Heart right ventricle (tissue), 16 donors: Measurements from ENCODE around the gene NAA10. TPM values are rescaled to one million over a fixed set of nuclear protein-coding genes. Genes with fewer than 3 reads are reported as not detected.
A peak's percentile ranks its signal among the peaks of the same experiment; 100 is the strongest.

ENCODE experiments used
- ATAC-seq, 8 donors: fragments of 200-7000 bp; cut with Tn5 transposase; one replicate each; pipeline ENCODE4 v1.9.1; 2020; ENCODE audit warnings: mild to moderate bottlenecking in 8 of 8, moderate library complexity in 8 of 8, moderate number of reproducible peaks in 1 of 8
- DNase-seq, 2 donors: peaks; one replicate each; pipeline ENCODE4 v3.0.0-alpha.2; 2020
- H3K27ac ChIP-seq, 10 donors: fragments of 200-600 bp; sonication (generic) in 2 of 10; one replicate each; pipeline versions ENCODE4 v1.5.0 to v1.8.0; 2020 to 2022; ENCODE audit warnings: mild to moderate bottlenecking in 3 of 10
- H3K27me3 ChIP-seq, 7 donors: fragments of 200-600 bp; one replicate each; pipeline ENCODE4 v1.8.0; 2021 to 2022; ENCODE audit warnings: mild to moderate bottlenecking in 2 of 7
- H3K36me3 ChIP-seq, 9 donors: fragments of 200-600 bp; sonication (generic) in 1 of 9; one replicate each; pipeline versions ENCODE4 v1.5.0 to v1.8.0; 2020 to 2022; ENCODE audit warnings: mild to moderate bottlenecking in 2 of 9
- H3K4me1 ChIP-seq, 9 donors: fragments of 200-600 bp; sonication (generic) in 1 of 9; one replicate each; pipeline versions ENCODE4 v1.5.0 to v1.8.0; 2020 to 2022; ENCODE audit warnings: mild to moderate bottlenecking in 4 of 9
- H3K4me3 ChIP-seq, 10 donors: fragments of 200-600 bp; sonication (generic) in 2 of 10; one replicate each; pipeline versions ENCODE4 v1.5.0 to v1.8.0; 2020 to 2022; ENCODE audit warnings: mild to moderate bottlenecking in 7 of 10, moderate library complexity in 2 of 10
- H3K9me3 ChIP-seq, 11 donors: fragments of 200-600 bp in 10 of 11; sonication (generic) in 2 of 11; one replicate each; pipeline versions ENCODE4 v1.5.0 to v1.8.0; 2013 to 2022; ENCODE audit warnings: mild to moderate bottlenecking in 2 of 11, control low read depth in 1 of 11, moderate library complexity in 1 of 11
- CTCF ChIP-seq, 9 donors: fragments of 200-600 bp; sonication (generic) in 2 of 9; IDR thresholded peaks; one replicate each; pipeline versions ENCODE4 v1.5.0 to v1.8.0; 2021 to 2022; ENCODE audit warnings: antibody characterized with exemption in 9 of 9, mild to moderate bottlenecking in 5 of 9, moderate library complexity in 1 of 9
- WGBS, 2 donors: extraction: QIAGEN DNeasy Blood & Tissue Kit; methylation state at CpG; one replicate each; pipeline ENCODE4 v1.1.7; 2013; ENCODE audit warnings: inconsistent platforms in 1 of 2; 5-methylcytosine and 5-hydroxymethylcytosine counted together
- intact Hi-C, 10 donors: fragments of 100-400 bp; cut with DNase I; formaldehyde crosslinking; loops; one replicate each; pipeline versions ENCODE4 v1.11.1 to v1.14.2; 2022
- polyA plus RNA-seq, 2 donors: library from polyadenylated mRNA; stranded (reverse); fragments of 200-250 nt; gene quantifications; one replicate each; pipeline ENCODE4 v1.2.3, GENCODE V29; 2013
- total RNA-seq, 10 donors: library from RNA; stranded (reverse); fragmentation: NEBNext Ultra II Directional in 3 of 10; extraction: Animal tissue kit (Norgen Biotek cat#: 25700) in 3 of 10; gene quantifications; one replicate each; pipeline versions ENCODE4 v1.2.1 to v1.2.4, GENCODE V29; 2021 to 2023
- donor health status: Arrhythmogenic right ventricular cardiomyopathy.
- donor health status: ischemic (EF 13 %, LVEDD 7.1; RV severe dilation, severe dysfunction).
- donor health status: healthy with polysubstance abuse.
- donor health status: DM: no; HTN: yes; CAD: no.
- donor health status: DM: no; HTN: no; CAD: no.
- donor health status: ischemic (EF 25% LVEDD 6.9; RV normal size, moderate dysfunction).
- donor health status: ischemic (EF 25% LVEDD 5.7; RV mildly dilated, moderate dysfunction).
- donor health status: healthy.
- donor health status: DM: yes; HTN: yes; CAD: no.
- donor health status: Ischemic cardiomyopathy.
- donor health status: ischemic (EF 35%, LVEDD 5.7; RV mildly dilated, moderate dysfunction).
- donor health status: nonischemic (EF 11% LVEDD 7.7; RV severe dilation, severe dysfunction).
- donor health status: DM: yes; HTN: yes; CAD: no.
- donor health status: PGD.
- donor health status: ischemic (EF 29% LVEDD 5.4; RV normal size, mild dysfunction).
- donor health status: nonischemic (EF 23%, LVEDD 6.1; RV moderate dilation, normal function).

Gene NAA10
- total and polyA plus RNA-seq, 12 donors, result 46.9 to 228 (median 62.2) TPM

DNA sequence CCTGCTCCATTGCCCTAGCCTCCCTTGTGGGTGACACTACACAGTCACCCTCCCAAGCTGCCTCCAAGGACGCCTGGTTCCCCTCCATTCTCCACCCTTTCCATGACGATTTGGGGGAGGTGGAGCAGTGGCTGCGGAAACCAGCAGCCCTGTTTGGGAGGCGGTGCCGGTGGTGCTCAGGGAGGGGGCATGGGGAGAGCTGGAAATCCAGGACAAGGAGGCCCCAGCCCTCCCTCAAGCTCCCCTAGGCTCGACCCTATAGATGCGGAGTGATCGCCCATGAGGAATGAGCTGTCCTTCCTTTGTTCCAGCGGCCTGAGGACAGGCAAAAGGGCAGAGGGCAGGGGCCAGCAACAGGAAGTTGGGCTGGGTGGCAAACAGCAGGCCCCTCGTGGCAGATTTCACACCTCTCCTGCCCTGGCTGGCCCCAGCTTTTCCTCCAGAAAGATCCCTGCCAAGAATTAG, 13.2 kb upstream of the NAA10 start:
- Histone ChIP-seq H3K27me3 (peaks cover 0 to 20% (median 0%) of the 10 kb centered on the region in 7 donors), H3K36me3 (peaks cover 0 to 52% (median 4%) of the 10 kb centered on the region in 9 donors), H3K9me3 (no peaks in the 10 kb centered on the region), H3K4me1 (peaks cover 0 to 40% (median 13%) of the 10 kb centered on the region in 9 donors), H3K27ac (peak overlapping the region; percentile 11 to 78 (median 70)), H3K4me3 (no peak overlapping the region)
- intact Hi-C loops, result loop anchor here in 3 of 10 donors (2.0 to 10.0 kb wide), 4 partner anchors 25 to 186 kb away; partner anchors contain the start of genes PLXNB3 (in 2 of the 3), IDH3G (in 1 of the 3) and SSR4 (in 1 of the 3)
- DNase-seq (peak in 1 of 2 donors; percentile 35), ATAC-seq (peak in 5 of 8 donors; percentile 47 to 65 (median 55))
- no peak for TF ChIP-seq CTCF (IDR thresholded peaks at IDR 0.05)
- 43 to 58% methylated on average over 9 to 10 of the region's 10 CpGs for WGBS, 2 donors

DNA sequence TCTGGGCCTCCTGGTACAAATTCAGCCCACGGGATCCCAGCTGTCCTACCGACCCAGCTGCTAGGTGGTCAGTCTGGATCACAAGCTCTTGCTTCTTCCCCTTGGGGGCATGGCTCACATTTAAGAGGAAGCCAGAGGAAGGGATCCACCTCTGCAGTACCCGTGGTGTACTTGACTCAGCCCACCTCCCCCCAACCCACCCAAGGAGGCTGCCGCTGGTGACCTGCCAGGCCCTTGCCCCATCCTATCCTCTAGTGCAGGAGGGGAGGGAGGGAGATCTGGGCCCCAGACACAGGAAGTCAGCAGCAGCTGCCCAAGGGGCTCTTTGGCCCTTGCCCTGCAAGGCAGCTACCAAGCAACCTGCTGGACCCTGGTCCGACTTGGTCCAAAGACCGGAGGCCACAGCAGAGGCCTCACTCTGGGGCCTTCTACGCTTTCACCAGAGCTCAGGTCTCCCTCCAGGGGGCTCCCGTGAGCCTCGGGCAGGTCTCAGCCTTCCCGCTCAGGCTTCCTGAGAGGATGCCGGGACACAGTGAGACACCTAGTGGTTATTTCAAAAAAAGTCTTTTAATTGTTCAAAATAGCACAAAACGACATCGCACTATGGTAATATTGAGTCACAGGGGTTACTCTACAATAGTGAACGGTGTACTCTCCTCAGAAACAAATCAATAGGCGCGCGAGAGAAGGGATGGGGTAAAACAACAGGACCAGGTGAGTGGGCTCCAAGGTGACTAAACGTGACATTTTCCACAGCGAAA, 12.4 kb upstream of the NAA10 start:
- Histone ChIP-seq H3K27me3 (peaks cover 0 to 29% (median 0%) of the 10 kb centered on the region in 7 donors), H3K27ac (peak overlapping the region; percentile 11 to 78 (median 70)), H3K4me3 (no peak overlapping the region), H3K4me1 (peaks cover 0 to 40% (median 11%) of the 10 kb centered on the region in 9 donors), H3K36me3 (peaks cover 0 to 43% (median 3%) of the 10 kb centered on the region in 9 donors), H3K9me3 (no peaks in the 10 kb centered on the region)
- DNase-seq (peak; percentile 64 to 73), ATAC-seq (peak; percentile 48 to 81 (median 71))
- WGBS, 2 donors, result 40 to 42% methylated on average over 19 of the region's 19 CpGs
- intact Hi-C loops, result loop anchor here in 2 of 10 donors (5.0 to 10.0 kb wide), 2 partner anchors 152 to 185 kb away; partner anchors contain the start of genes IDH3G (in 1 of the 2), PLXNB3 (in 1 of the 2) and SSR4 (in 1 of the 2)
- peak; percentile 62 to 91 (median 75) for TF ChIP-seq CTCF (IDR thresholded peaks at IDR 0.05)

DNA sequence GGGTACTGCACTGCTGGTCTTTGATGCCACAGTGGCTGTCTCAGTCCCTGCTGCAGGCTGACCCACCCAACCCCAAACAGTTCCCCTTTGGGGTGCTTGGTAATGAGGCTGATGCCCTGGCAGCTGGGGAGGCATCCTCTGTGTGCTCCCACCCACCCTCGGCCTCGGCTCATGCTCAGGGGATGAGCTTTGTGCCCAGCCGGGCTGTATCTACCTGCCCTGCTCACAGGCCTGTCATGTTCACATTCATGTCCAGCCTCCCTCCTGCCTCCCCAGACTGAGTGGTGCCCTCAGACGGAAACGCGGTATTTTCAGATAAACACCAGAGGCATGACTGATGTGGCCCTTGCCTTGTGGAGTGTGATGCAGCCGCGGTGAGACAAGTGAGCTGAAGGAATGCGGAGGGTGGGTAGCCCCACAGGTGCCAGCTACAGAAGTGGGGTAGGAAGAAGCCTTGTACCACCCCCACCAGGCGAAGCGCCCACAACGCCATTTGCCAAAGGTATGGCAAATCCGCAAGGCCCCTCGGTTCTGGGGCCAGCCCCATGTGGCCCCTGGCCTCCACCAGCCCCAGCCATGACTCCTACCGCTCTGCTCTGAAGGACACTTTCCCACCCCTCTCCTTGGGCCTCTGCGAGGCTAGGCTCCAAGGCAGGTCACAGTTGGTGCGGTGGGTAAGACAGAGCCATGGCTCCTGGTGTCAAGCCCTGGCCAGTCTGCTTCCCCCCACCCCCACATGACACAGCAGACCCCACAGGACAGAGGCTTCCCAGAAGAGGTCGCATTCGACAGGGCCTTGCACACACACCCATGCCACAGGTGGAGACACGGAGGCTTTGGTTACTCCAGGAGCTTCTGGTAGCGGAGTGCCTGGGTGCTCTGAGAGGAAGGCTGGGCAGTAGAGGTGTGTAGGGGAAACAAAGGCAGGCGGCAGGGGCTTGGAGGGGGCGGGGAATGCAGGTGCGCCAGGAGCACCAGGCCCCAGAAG, 11.4 kb upstream of the NAA10 start:
- no peak for TF ChIP-seq CTCF (IDR thresholded peaks at IDR 0.05)
- DNase-seq, result no peak
- H3K9me3 ChIP-seq, result no peaks in the 10 kb centered on the region
- H3K27ac ChIP-seq, result peak overlapping the region in 2 of 10 donors; percentile 70 to 78
- no peak for ATAC-seq
- intact Hi-C loops, result loop anchor here in 2 of 10 donors (5.0 to 10.0 kb wide), 2 partner anchors 151 to 184 kb away; partner anchors contain the start of genes IDH3G (in 1 of the 2), PLXNB3 (in 1 of the 2) and SSR4 (in 1 of the 2)
- peaks cover 0 to 38% (median 0%) of the 10 kb centered on the region in 7 donors for H3K27me3 ChIP-seq
- H3K36me3 ChIP-seq, result peaks cover 0 to 34% (median 0%) of the 10 kb centered on the region in 9 donors
- peaks cover 0 to 48% (median 11%) of the 10 kb centered on the region in 9 donors for H3K4me1 ChIP-seq
- no peak overlapping the region for H3K4me3 ChIP-seq
- WGBS, 2 donors, result 82 to 85% methylated on average over 22 to 24 of the region's 24 CpGs
